Parathyroid adenoma (tissue), 2 donors: ENCODE results near the gene GJC1.

ENCODE experiments used
- H2AFZ ChIP-seq: fragments of 300-600 bp; sonication (generic); one replicate; pipeline ENCODE4 v1.7.0; 2017; ENCODE audit warnings: antibody characterized with exemption, mild to moderate bottlenecking
- H3K27ac ChIP-seq: fragments of 300-600 bp; sonication (generic); one replicate; pipeline ENCODE4 v1.7.0; 2017
- H3K27me3 ChIP-seq: fragments of 300-600 bp; sonication (generic); one replicate; pipeline ENCODE4 v1.7.0; 2017; ENCODE audit warnings: low read length; ENCODE audit not compliant: control insufficient read depth, insufficient read depth
- H3K36me3 ChIP-seq: fragments of 300-600 bp; sonication (generic); one replicate; pipeline ENCODE4 v1.7.0; 2017; ENCODE audit warnings: low read length; ENCODE audit not compliant: control insufficient read depth, insufficient read depth
- H3K4me1 ChIP-seq: fragments of 300-600 bp; sonication (generic); one replicate; pipeline ENCODE4 v1.7.0; 2017; ENCODE audit warnings: control low read depth
- H3K4me2 ChIP-seq: fragments of 300-600 bp; sonication (generic); one replicate; pipeline ENCODE4 v1.7.0; 2017; ENCODE audit warnings: low read length
- H3K4me3 ChIP-seq: fragments of 300-600 bp; sonication (generic); one replicate; pipeline ENCODE4 v1.7.0; 2017; ENCODE audit warnings: low read depth, low read length
- H3K79me2 ChIP-seq: fragments of 300-600 bp; sonication (generic); one replicate; pipeline ENCODE4 v1.7.0; 2017; ENCODE audit warnings: control low read depth
- H3K9ac ChIP-seq: fragments of 300-600 bp; sonication (generic); one replicate; pipeline ENCODE4 v1.7.0; 2017; ENCODE audit warnings: mild to moderate bottlenecking
- H3K9me3 ChIP-seq: fragments of 300-600 bp; sonication (generic); one replicate; pipeline ENCODE4 v1.7.0; 2017; ENCODE audit warnings: low read length; ENCODE audit not compliant: control insufficient read depth
- CTCF ChIP-seq: fragments of 300-600 bp; sonication (generic); IDR thresholded peaks from one replicate; pipeline ENCODE4 v1.7.0; 2017; ENCODE audit warnings: antibody characterized with exemption, mild to moderate bottlenecking
- donor health status: primary hyperparathyroidism.

Gene GJC1

GRCh38 chr17:44829523-44830358 lies at the start of gene GJC1:
Gene GJC1 (minus strand): TSS chr17:44830287. CDS start chr17:44805817, 24,470 bp downstream.
- no peaks in the 10 kb centered on the region for H3K36me3 ChIP-seq
- H3K4me3 ChIP-seq, result peak within 1 kb of the TSS; percentile 25
- no peaks in the 10 kb centered on the region for H3K27me3 ChIP-seq
- peak within 1 kb of the TSS; percentile 60 for H3K4me2 ChIP-seq
- H3K4me1 ChIP-seq, result no peaks in the 10 kb centered on the region
- TF ChIP-seq CTCF, result no peak
- H2AFZ ChIP-seq, result peak within 1 kb of the TSS; percentile 79
- H3K79me2 ChIP-seq, result no peaks in the 10 kb centered on the region
- H3K27ac ChIP-seq, result peak within 1 kb of the TSS; percentile 51
- no peaks in the 10 kb centered on the region for H3K9me3 ChIP-seq
- no peak within 1 kb of the TSS for H3K9ac ChIP-seq

- Histone ChIP-seq H3K4me2 (no peak overlapping the region), H2AFZ (no peak overlapping the region), H3K36me3 (no peaks in the 10 kb centered on the region), H3K27ac (no peak overlapping the region), H3K4me1 (no peaks in the 10 kb centered on the region), H3K9me3 (no peaks in the 10 kb centered on the region), H3K9ac (no peak overlapping the region), H3K79me2 (no peaks in the 10 kb centered on the region), H3K27me3 (no peaks in the 10 kb centered on the region), H3K4me3 (no peak overlapping the region)
- no peak for TF ChIP-seq CTCF
These were observed 49.3 kb upstream of the GJC1 start for GRCh38 chr17:44879376-44879775.

- H3K79me2 ChIP-seq, result no peaks in the 10 kb centered on the region
- no peaks in the 10 kb centered on the region for H3K36me3 ChIP-seq
- no peaks in the 10 kb centered on the region for H3K4me1 ChIP-seq
- H2AFZ ChIP-seq, result no peak overlapping the region
- H3K27me3 ChIP-seq, result no peaks in the 10 kb centered on the region
- H3K4me2 ChIP-seq, result no peak overlapping the region
- H3K27ac ChIP-seq, result no peak overlapping the region
- H3K4me3 ChIP-seq, result no peak overlapping the region
- H3K9ac ChIP-seq, result no peak overlapping the region
- H3K9me3 ChIP-seq, result no peaks in the 10 kb centered on the region
- peak; percentile 48 for TF ChIP-seq CTCF
These were observed 48.6 kb upstream of the GJC1 start for GRCh38 chr17:44878627-44879221.

- H3K4me3 ChIP-seq, result no peak overlapping the region
- H3K79me2 ChIP-seq, result no peaks in the 10 kb centered on the region
- TF ChIP-seq CTCF, result no peak
- no peak overlapping the region for H3K4me2 ChIP-seq
- H2AFZ ChIP-seq, result no peak overlapping the region
- H3K36me3 ChIP-seq, result no peaks in the 10 kb centered on the region
- H3K9me3 ChIP-seq, result no peaks in the 10 kb centered on the region
- H3K4me1 ChIP-seq, result no peaks in the 10 kb centered on the region
- H3K27me3 ChIP-seq, result no peaks in the 10 kb centered on the region
- no peak overlapping the region for H3K27ac ChIP-seq
- no peak overlapping the region for H3K9ac ChIP-seq
These were observed 47.0 kb upstream of the GJC1 start for GRCh38 chr17:44877121-44877520.
